Stimulated activated CD8-positive, alpha-beta memory T cell treated with anti-CD3 and anti-CD28 coated beads, Interleukin-15, amount 100 ng/mL, for 4 hours (primary cell): Measurements from ENCODE around the gene DNLZ.
"Not testable (repeated sequence)": the region's sequence is repeated elsewhere in the genome, so short reads cannot be mapped to it uniquely, and the experiment has no call there.

ENCODE experiments used
- DNase-seq, 2 donors: peaks; one replicate each; pipeline ENCODE4 v3.0.0-alpha.2; 2020; ENCODE audit warnings: low read depth in 2 of 2

DNLZ gene

GRCh38 chr9:136363106-136363948 lies at the start of gene DNLZ:
Gene DNLZ, minus strand, starts transcription at chr9:136363744. Its CDS starts 30 bp downstream, at chr9:136363714.
- peak; percentile 86 to 87 for DNase-seq

GRCh38 chr9:136412962-136413361 lies 49.4 kb upstream of the DNLZ start:
- DNase-seq: no peak

- DNase-seq: no peak
Measured at GRCh38 chr9:136411378-136411777, 47.8 kb upstream of the DNLZ start.

GRCh38 chr9:136410500-136411287 lies 47.1 kb upstream of the DNLZ start, which contains the start of the genes ENTR1 and PMPCA:
Gene ENTR1, minus strand, starts transcription at chr9:136410614. Its CDS starts 217 bp downstream, at chr9:136410397.
Gene PMPCA, plus strand, starts transcription at chr9:136410658. Its CDS starts 11 bp downstream, at chr9:136410669.
- DNase-seq: peak; percentile 92 to 93

GRCh38 chr9:136409557-136410455 lies 46.3 kb upstream of the DNLZ start:
- no peak for DNase-seq

GRCh38 chr9:136407911-136408310 lies 44.4 kb upstream of the DNLZ start:
- DNase-seq: no peak

- DNase-seq: not testable (repeated sequence)
Measured at GRCh38 chr9:136407061-136407460, 43.5 kb upstream of the DNLZ start.

- DNase-seq: not testable (repeated sequence)
Measured at GRCh38 chr9:136405904-136406303, 42.4 kb upstream of the DNLZ start.

GRCh38 chr9:136405481-136405880 lies 41.9 kb upstream of the DNLZ start:
- DNase-seq: no peak

GRCh38 chr9:136404801-136405136 lies 41.2 kb upstream of the DNLZ start:
- DNase-seq: no peak

- no peak for DNase-seq
Measured at GRCh38 chr9:136403915-136404800, 40.6 kb upstream of the DNLZ start.

- DNase-seq: peak; percentile 59 to 73
Measured at GRCh38 chr9:136403538-136403914, 40.0 kb upstream of the DNLZ start.

GRCh38 chr9:136402067-136402466 lies 38.5 kb upstream of the DNLZ start:
- DNase-seq: no peak

- no peak for DNase-seq
Measured at GRCh38 chr9:136401173-136401922, 37.8 kb upstream of the DNLZ start.

- DNase-seq: peak; percentile 60 to 73
Measured at GRCh38 chr9:136400038-136400834, 36.7 kb upstream of the DNLZ start, which contains the start of gene SNAPC4. Gene SNAPC4, minus strand, starts transcription at chr9:136400170. Its CDS starts 1,742 bp downstream, at chr9:136398428.

GRCh38 chr9:136399176-136400037 lies 35.9 kb upstream of the DNLZ start:
- DNase-seq: no peak

GRCh38 chr9:136398286-136398685 lies 34.7 kb upstream of the DNLZ start:
- DNase-seq: no peak

GRCh38 chr9:136397643-136398042 lies 34.1 kb upstream of the DNLZ start:
- DNase-seq: no peak
